HepG2 (cell line): ENCODE measurements around the gene SORBS2. TPM values are rescaled to one million over a fixed set of nuclear protein-coding genes. Genes with fewer than 3 reads are reported as not detected.

Source experiments
- ATAC-seq: fragments of 200-7000 bp; cut with Tn5 transposase; 3 replicates; pipeline ENCODE4 v1.9.1; 2020; ENCODE audit warnings: mild to moderate bottlenecking, moderate library complexity
- BruUV-seq: library from RNA; stranded (reverse); fragments of 400-500 nt; replicated peaks from 2 replicates; lab custom pipeline; 2021; lab: Mats Ljungman, UMichigan
- CTCF ChIA-PET: fragments of 300-600 bp; formaldehyde crosslinking; extraction: SDS; loops from one replicate; lab custom pipeline; 2021; ENCODE audit warnings: low total read pairs, inconsistent platforms, low intra/inter-chr PET ratio; lab: Yijun Ruan, JAX
- POLR2A ChIA-PET: fragments of 350-600 bp; sonication (Branson Sonifier 250); formaldehyde crosslinking; loops from one replicate; lab custom pipeline; 2020; ENCODE audit warnings: antibody characterized with exemption, inconsistent platforms; lab: Yijun Ruan, JAX
- DNase-seq: peaks from one replicate; pipeline ENCODE4 v3.0.0-alpha.2; 2015; ENCODE audit warnings: low spot score
- FAIRE-seq: peaks from 3 replicates; lab custom pipeline; 2011; peaks lifted over from hg19 to GRCh38; lab: Jason Lieb, UNC
- H2AFZ ChIP-seq: one replicate; pipeline ENCODE4 v1.6.1; 2011; ENCODE audit warnings: low read length, inconsistent platforms
- H3K27ac ChIP-seq: fragments of 300-600 bp; 3 replicates; pipeline ENCODE4 v1.8.0; 2011; ENCODE audit warnings: mixed run types, mild to moderate bottlenecking, mixed read lengths, low read length, inconsistent platforms; ENCODE audit not compliant: insufficient read depth; ENCODE audit errors: extremely low read length
- H3K27me3 ChIP-seq, 2 experiments: fragments of 200-600 bp in 1 of 2; 2 replicates in 1 of 2; 3 replicates in 1 of 2; pipeline versions ENCODE4 v1.6.0 to v1.8.0; 2011; ENCODE audit warnings: low read length in 2 of 2, mild to moderate bottlenecking in 2 of 2, moderate library complexity in 2 of 2, inconsistent platforms in 1 of 2; ENCODE audit not compliant: insufficient read depth in 2 of 2, control insufficient read depth in 1 of 2
- H3K36me3 ChIP-seq, 2 experiments: fragments of 200-600 bp in 1 of 2; replicated peaks in 1 of 2; 2 replicates in 1 of 2; 3 replicates in 1 of 2; pipeline versions ENCODE4 v1.5.1 to v1.8.0; 2011; ENCODE audit warnings: low read length in 2 of 2, inconsistent platforms in 1 of 2; ENCODE audit not compliant: insufficient read depth in 2 of 2, control insufficient read depth in 1 of 2
- H3K4me1 ChIP-seq: 2 replicates; pipeline ENCODE4 v1.5.1; 2012; ENCODE audit warnings: low read length, inconsistent platforms; ENCODE audit not compliant: insufficient read depth
- H3K4me2 ChIP-seq: 2 replicates; pipeline ENCODE4 v1.6.0; 2011; ENCODE audit warnings: low read depth, low read length, inconsistent platforms
- H3K4me3 ChIP-seq, 3 experiments: fragments of 200-600 bp in 1 of 3; sonication (generic), shearing (Covaris generic) in 1 of 3; replicated peaks in 1 of 3; 2 replicates each; pipeline ENCODE4 v1.5.1; 2011 to 2016; ENCODE audit warnings: low read length in 3 of 3, inconsistent platforms in 2 of 3, low read depth in 2 of 3, mild to moderate bottlenecking in 2 of 3, control low read depth in 1 of 3, mixed read lengths in 1 of 3; ENCODE audit not compliant: insufficient read depth in 1 of 3
- H3K79me2 ChIP-seq: one replicate; pipeline ENCODE4 v1.6.1; 2011; ENCODE audit warnings: low read length, inconsistent platforms; ENCODE audit not compliant: insufficient read depth
- H3K9ac ChIP-seq: 2 replicates; pipeline ENCODE4 v1.6.0; 2011; ENCODE audit warnings: mild to moderate bottlenecking, low read depth, low read length, inconsistent platforms; ENCODE audit not compliant: insufficient read depth
- H3K9me3 ChIP-seq: 2 replicates; pipeline ENCODE4 v1.5.1; 2012; ENCODE audit warnings: mild to moderate bottlenecking, low read length
- H4K20me1 ChIP-seq: 2 replicates; pipeline ENCODE4 v1.6.0; 2011; ENCODE audit warnings: inconsistent platforms, mild to moderate bottlenecking, low read length, moderate library complexity; ENCODE audit not compliant: insufficient read depth
- ADNP ChIP-seq: sonication (generic); formaldehyde crosslinking; IDR thresholded peaks from 2 replicates; pipeline ENCODE4 v1.4.0; 2020; ENCODE audit warnings: missing genetic modification reagents
- ESRRA ChIP-seq: sonication (generic); formaldehyde crosslinking; IDR thresholded peaks from 2 replicates; pipeline ENCODE4 v1.5.1; 2020; ENCODE audit warnings: mild to moderate bottlenecking, low read depth, missing genetic modification reagents
- FOXO1 ChIP-seq: sonication (generic); formaldehyde crosslinking; IDR thresholded peaks from 2 replicates; pipeline ENCODE4 v1.4.0; 2020; ENCODE audit warnings: missing genetic modification reagents
- HCFC1 ChIP-seq: fragments of 150-350 bp; IDR thresholded peaks from 2 replicates; pipeline ENCODE4 v1.6.1; 2014; ENCODE audit warnings: low read depth, low read length
- HOXD1 ChIP-seq: sonication (generic); formaldehyde crosslinking; IDR thresholded peaks from 2 replicates; pipeline ENCODE4 v1.5.0; 2020; ENCODE audit warnings: missing genetic modification reagents
- IRF2 ChIP-seq: IDR thresholded peaks from 2 replicates; pipeline ENCODE4 v1.6.1; 2018; ENCODE audit warnings: missing genetic modification reagents, missing compliant biosample characterization
- MIER2 ChIP-seq: IDR thresholded peaks from 2 replicates; pipeline ENCODE4 v1.6.1; 2016; ENCODE audit warnings: missing biosample characterization, missing genetic modification reagents
- POLR2G ChIP-seq: fragments of 200-400 bp; formaldehyde crosslinking; IDR thresholded peaks from 2 replicates; pipeline ENCODE4 v1.6.1; 2018; ENCODE audit warnings: mild to moderate bottlenecking, low read depth, low read length, moderate library complexity
- ZFP36L2 ChIP-seq: sonication (generic); formaldehyde crosslinking; IDR thresholded peaks from 2 replicates; pipeline ENCODE4 v1.4.0; 2020; ENCODE audit warnings: missing genetic modification reagents
- ZFP62 ChIP-seq: sonication (generic); formaldehyde crosslinking; IDR thresholded peaks from 2 replicates; pipeline ENCODE4 v1.4.0; 2020; ENCODE audit warnings: missing genetic modification reagents
- ZNF10 ChIP-seq: sonication (generic); formaldehyde crosslinking; IDR thresholded peaks from 2 replicates; pipeline ENCODE4 v1.4.0; 2020; ENCODE audit warnings: mild to moderate bottlenecking, low read depth, missing genetic modification reagents, borderline replicate concordance
- ZNF3 ChIP-seq: IDR thresholded peaks from 2 replicates; pipeline ENCODE4 v1.7.0; 2017; ENCODE audit warnings: inconsistent platforms
- ZNF7 ChIP-seq: IDR thresholded peaks from 2 replicates; pipeline ENCODE4 v1.6.1; 2016; ENCODE audit warnings: missing biosample characterization, missing genetic modification reagents
- ZNF839 ChIP-seq: sonication (generic); formaldehyde crosslinking; IDR thresholded peaks from 2 replicates; pipeline ENCODE4 v1.4.0; 2020; ENCODE audit warnings: missing genetic modification reagents, mild to moderate bottlenecking, borderline replicate concordance
- ZSCAN22 ChIP-seq: sonication (generic); formaldehyde crosslinking; IDR thresholded peaks from 2 replicates; pipeline ENCODE4 v1.4.0; 2020; ENCODE audit warnings: mild to moderate bottlenecking, missing genetic modification reagents
- WGBS: methylation state at CpG from one replicate; pipeline ENCODE4 v1.1.6; 2017; ENCODE audit warnings: low lambda C conversion rate; 5-methylcytosine and 5-hydroxymethylcytosine counted together
- in situ Hi-C: cut with HindIII; loops from 2 replicates; pipeline ENCODE4 v1.10.0; 2017; ENCODE audit warnings: low pct_unique_long_range_greater_than_20kb; ENCODE audit not compliant: extremely low pct_ligation_motif_present
- intact Hi-C: fragments of 100-400 bp; cut with micrococcal nuclease; formaldehyde crosslinking; loops from one replicate; pipeline ENCODE4 v1.10.0; 2022; ENCODE audit not compliant: unreplicated experiment
- polyA plus RNA-seq, 8 experiments: library from polyadenylated mRNA; depleted of rRNA in 3 of 8; stranded (reverse) in 7 of 8; unstranded in 1 of 8; fragments of >200 nt; fragmentation: Illumina TruSeq in 4 of 8; extraction: Trizol in 4 of 8; gene quantifications; 2 replicates each; pipeline versions ENCODE4 v1.2.1 to v1.2.3, GENCODE V29; 2011 to 2016; ENCODE audit warnings: low read depth in 4 of 8, missing spikeins in 1 of 8, mixed read lengths in 1 of 8; ENCODE audit not compliant: insufficient read depth in 1 of 8
- total RNA-seq, 5 experiments: library from RNA; depleted of rRNA; stranded (reverse); fragments of >200 nt; fragmentation: Illumina TruSeq; extraction: Trizol; gene quantifications; 2 replicates each; pipeline ENCODE4 v1.2.3, GENCODE V29; 2016; ENCODE audit warnings: low read depth in 1 of 5
- TF ChIP-seq, protein P1 (sequence below): sonication (generic); IDR thresholded peaks from 2 replicates; pipeline ENCODE4 v1.6.1; 2016; ENCODE audit warnings: low read depth, borderline replicate concordance
- TF ChIP-seq, protein P2 (sequence below): sonication (generic); formaldehyde crosslinking; IDR thresholded peaks from 2 replicates; pipeline ENCODE4 v1.4.0; 2020; ENCODE audit warnings: missing genetic modification reagents
- TF ChIP-seq, protein P3 (sequence below): sonication (generic); formaldehyde crosslinking; IDR thresholded peaks from 2 replicates; pipeline ENCODE4 v1.5.0; 2020; ENCODE audit warnings: mild to moderate bottlenecking, missing genetic modification reagents

Gene SORBS2
- total and polyA plus RNA-seq, 2 of the 13 experiments (the other 11 are each of a cell fraction or from before 2014, with no cell fraction given): 25.0 to 80.5 TPM

DNA sequence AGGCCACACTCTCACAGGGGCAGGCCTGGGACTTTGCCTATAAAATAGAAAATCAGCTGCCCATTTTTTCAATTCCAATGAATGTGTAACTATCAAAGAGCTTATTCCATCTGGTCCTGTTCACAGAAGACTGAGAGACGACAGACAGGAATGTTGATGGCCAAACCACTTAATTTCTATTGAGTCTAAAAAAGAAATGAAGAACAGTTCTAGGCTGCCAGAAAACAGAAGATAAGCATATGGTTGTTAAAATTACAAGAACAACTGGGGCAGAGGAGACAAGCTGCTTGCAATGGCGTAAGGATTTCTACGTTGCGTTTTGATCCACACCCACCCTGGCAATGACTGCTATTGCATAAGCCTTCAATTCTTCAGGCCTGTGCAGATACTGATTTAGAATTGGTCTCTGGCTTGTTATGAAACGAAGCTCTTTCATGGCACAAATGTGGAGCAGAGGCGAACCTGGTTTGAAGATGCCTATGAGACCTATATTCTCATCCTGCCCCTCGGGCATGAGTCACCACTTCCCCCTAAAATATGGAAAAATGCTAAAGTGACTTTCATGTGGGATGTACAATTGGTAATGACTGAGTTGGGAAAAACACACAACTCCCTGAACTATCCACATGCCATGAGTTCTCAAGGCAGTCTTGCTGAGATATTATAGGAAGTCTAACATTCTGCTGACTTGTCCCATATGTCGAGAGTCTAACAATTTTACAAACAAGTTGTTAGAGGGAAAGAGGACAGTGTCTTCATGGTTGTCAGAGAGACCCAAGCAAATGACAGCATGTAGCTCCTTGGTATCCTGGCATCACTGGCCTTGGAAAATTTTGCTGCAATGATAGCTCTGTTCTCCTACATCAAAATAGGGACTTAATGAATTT is 37.9 kb upstream of the SORBS2 start:
- no peaks in the 10 kb centered on the region for H3K36me3 ChIP-seq
- no peak for TF ChIP-seq ZFP36L2
- no peak for TF ChIP-seq ZNF839
- TF ChIP-seq, protein P1, sequence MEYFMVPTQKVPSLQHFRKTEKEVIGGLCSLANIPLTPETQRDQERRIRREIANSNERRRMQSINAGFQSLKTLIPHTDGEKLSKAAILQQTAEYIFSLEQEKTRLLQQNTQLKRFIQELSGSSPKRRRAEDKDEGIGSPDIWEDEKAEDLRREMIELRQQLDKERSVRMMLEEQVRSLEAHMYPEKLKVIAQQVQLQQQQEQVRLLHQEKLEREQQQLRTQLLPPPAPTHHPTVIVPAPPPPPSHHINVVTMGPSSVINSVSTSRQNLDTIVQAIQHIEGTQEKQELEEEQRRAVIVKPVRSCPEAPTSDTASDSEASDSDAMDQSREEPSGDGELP: no peak
- TF ChIP-seq ZNF3 (CRISPR knock-in tag): no peak
- TF ChIP-seq POLR2G: no peak
- TF ChIP-seq HOXD1: no peak
- TF ChIP-seq FOXO1 (CRISPR knock-in tag): no peak
- TF ChIP-seq, protein P2, sequence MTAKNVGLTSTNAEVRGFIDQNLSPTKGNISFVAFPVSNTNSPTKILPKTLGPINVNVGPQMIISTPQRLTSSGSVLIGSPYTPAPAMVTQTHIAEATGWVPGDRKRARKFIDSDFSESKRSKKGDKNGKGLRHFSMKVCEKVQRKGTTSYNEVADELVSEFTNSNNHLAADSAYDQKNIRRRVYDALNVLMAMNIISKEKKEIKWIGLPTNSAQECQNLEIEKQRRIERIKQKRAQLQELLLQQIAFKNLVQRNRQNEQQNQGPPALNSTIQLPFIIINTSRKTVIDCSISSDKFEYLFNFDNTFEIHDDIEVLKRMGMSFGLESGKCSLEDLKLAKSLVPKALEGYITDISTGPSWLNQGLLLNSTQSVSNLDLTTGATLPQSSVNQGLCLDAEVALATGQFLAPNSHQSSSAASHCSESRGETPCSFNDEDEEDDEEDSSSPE: no peak
- TF ChIP-seq ESRRA: no peak
- no peak for TF ChIP-seq ZNF10 (CRISPR knock-in tag)
- TF ChIP-seq IRF2 (CRISPR knock-in tag): no peak
- TF ChIP-seq ZNF7 (CRISPR knock-in tag): no peak
- TF ChIP-seq, protein P3, sequence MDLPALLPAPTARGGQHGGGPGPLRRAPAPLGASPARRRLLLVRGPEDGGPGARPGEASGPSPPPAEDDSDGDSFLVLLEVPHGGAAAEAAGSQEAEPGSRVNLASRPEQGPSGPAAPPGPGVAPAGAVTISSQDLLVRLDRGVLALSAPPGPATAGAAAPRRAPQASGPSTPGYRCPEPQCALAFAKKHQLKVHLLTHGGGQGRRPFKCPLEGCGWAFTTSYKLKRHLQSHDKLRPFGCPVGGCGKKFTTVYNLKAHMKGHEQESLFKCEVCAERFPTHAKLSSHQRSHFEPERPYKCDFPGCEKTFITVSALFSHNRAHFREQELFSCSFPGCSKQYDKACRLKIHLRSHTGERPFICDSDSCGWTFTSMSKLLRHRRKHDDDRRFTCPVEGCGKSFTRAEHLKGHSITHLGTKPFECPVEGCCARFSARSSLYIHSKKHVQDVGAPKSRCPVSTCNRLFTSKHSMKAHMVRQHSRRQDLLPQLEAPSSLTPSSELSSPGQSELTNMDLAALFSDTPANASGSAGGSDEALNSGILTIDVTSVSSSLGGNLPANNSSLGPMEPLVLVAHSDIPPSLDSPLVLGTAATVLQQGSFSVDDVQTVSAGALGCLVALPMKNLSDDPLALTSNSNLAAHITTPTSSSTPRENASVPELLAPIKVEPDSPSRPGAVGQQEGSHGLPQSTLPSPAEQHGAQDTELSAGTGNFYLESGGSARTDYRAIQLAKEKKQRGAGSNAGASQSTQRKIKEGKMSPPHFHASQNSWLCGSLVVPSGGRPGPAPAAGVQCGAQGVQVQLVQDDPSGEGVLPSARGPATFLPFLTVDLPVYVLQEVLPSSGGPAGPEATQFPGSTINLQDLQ (CRISPR knock-in tag): no peak
- no peak for TF ChIP-seq MIER2 (CRISPR knock-in tag)
- TF ChIP-seq ZFP62: no peak
- no peak for TF ChIP-seq ZSCAN22 (CRISPR knock-in tag)
- TF ChIP-seq ADNP (CRISPR knock-in tag): no peak
- no peak for TF ChIP-seq HCFC1
- 48% methylated on average over 8 of the region's 8 CpGs for WGBS
- no peak overlapping the region for H3K4me3 ChIP-seq
- ATAC-seq: no peak
- no peak overlapping the region for H3K27ac ChIP-seq
- H4K20me1 ChIP-seq: no peaks in the 10 kb centered on the region
- BruUV-seq: no TSS peak
- no peaks in the 10 kb centered on the region for H3K79me2 ChIP-seq
- no peak for FAIRE-seq
- H3K4me1 ChIP-seq: peaks cover 12% of the 10 kb centered on the region
- ChIA-PET CTCF (no interaction called here), POLR2A (no interaction called here)
- no peak for DNase-seq
- in situ Hi-C loops: no loop called here
- H3K27me3 ChIP-seq: no peaks in the 10 kb centered on the region; a peak in 1 of 5 replicates
- no peak overlapping the region for H3K4me2 ChIP-seq
- H3K9me3 ChIP-seq: no peaks in the 10 kb centered on the region
- no peak overlapping the region for H2AFZ ChIP-seq
- intact Hi-C loops: no loop called here
- H3K9ac ChIP-seq: no peak overlapping the region
